GM12878 (cell line): Measurements from ENCODE around the gene ADAMTS16. TPM values are rescaled to one million over a fixed set of nuclear protein-coding genes. Genes with fewer than 3 reads are reported as not detected.

Source experiments
- ATAC-seq: fragments of 200-7000 bp; cut with Tn5 transposase; 3 replicates; pipeline ENCODE4 v1.9.1; 2020; ENCODE audit warnings: mild to moderate bottlenecking, moderate library complexity
- BruUV-seq: library from RNA; stranded (reverse); fragments of 400-500 nt; replicated peaks from 2 replicates; lab custom pipeline; 2021; lab: Mats Ljungman, UMichigan
- CTCF ChIA-PET: fragments of 300-600 bp; sonication (Branson Sonifier 250); formaldehyde crosslinking; extraction: SDS; loops from one replicate; lab custom pipeline; 2021; ENCODE audit warnings: inconsistent platforms; lab: Yijun Ruan, JAX
- POLR2A ChIA-PET: fragments of 350-600 bp; formaldehyde crosslinking; extraction: SDS; loops from one replicate; lab custom pipeline; 2021; ENCODE audit warnings: inconsistent platforms; lab: Charles Lee
- RAD21 ChIA-PET: fragments of 300-600 bp; sonication (Branson Sonifier 250); formaldehyde crosslinking; loops from one replicate; lab custom pipeline; 2023; ENCODE audit warnings: antibody characterized with exemption; ENCODE audit not compliant: unreplicated experiment; lab: Charles Lee
- SMC1A ChIA-PET: fragments of 300-600 bp; sonication (Branson Sonifier 250); formaldehyde crosslinking; loops from one replicate; lab custom pipeline; 2023; ENCODE audit not compliant: unreplicated experiment, uncharacterized antibody; lab: Charles Lee
- DNase-seq: peaks from one replicate; pipeline ENCODE4 v3.0.0-alpha.2; 2011; ENCODE audit warnings: low read depth, low spot score
- FAIRE-seq: peaks from 3 replicates; lab custom pipeline; 2011; peaks lifted over from hg19 to GRCh38; lab: Jason Lieb, UNC
- H2AFZ ChIP-seq: 2 replicates; pipeline ENCODE4 v1.6.0; 2011; ENCODE audit warnings: low read depth, low read length, control low read depth; ENCODE audit not compliant: control insufficient read depth
- H3K27ac ChIP-seq: 2 replicates; pipeline ENCODE4 v1.5.1; 2011; ENCODE audit warnings: control low read depth; ENCODE audit not compliant: control insufficient read depth, insufficient read depth
- H3K27me3 ChIP-seq, 2 experiments: replicated peaks in 1 of 2; 2 replicates each; pipeline versions ENCODE4 v1.6.0 to v1.6.1; 2011; ENCODE audit warnings: low read length in 1 of 2; ENCODE audit not compliant: control insufficient read depth in 2 of 2, insufficient read depth in 2 of 2
- H3K36me3 ChIP-seq, 2 experiments: 2 replicates each; pipeline ENCODE4 v1.5.1; 2011; ENCODE audit warnings: low read length in 1 of 2; ENCODE audit not compliant: control insufficient read depth in 2 of 2, insufficient read depth in 2 of 2
- H3K4me1 ChIP-seq: 2 replicates; pipeline ENCODE4 v1.6.1; 2011; ENCODE audit warnings: mild to moderate bottlenecking, low read length, moderate library complexity, mixed read lengths; ENCODE audit not compliant: control insufficient read depth, insufficient read depth
- H3K4me2 ChIP-seq: 2 replicates; pipeline ENCODE4 v1.6.0; 2011; ENCODE audit warnings: control low read depth; ENCODE audit not compliant: control insufficient read depth, insufficient read depth
- H3K4me3 ChIP-seq: fragments of 200-600 bp; sonication (generic); 2 replicates; pipeline ENCODE4 v1.5.1; 2016
- H3K79me2 ChIP-seq: 2 replicates; pipeline ENCODE4 v1.6.0; 2011; ENCODE audit warnings: low read length; ENCODE audit not compliant: control insufficient read depth, insufficient read depth
- H3K9ac ChIP-seq: 2 replicates; pipeline ENCODE4 v1.8.0; 2011; ENCODE audit warnings: low read length, control low read depth, mixed read lengths; ENCODE audit not compliant: control insufficient read depth, insufficient read depth
- H3K9me3 ChIP-seq: replicated peaks from 3 replicates; pipeline ENCODE4 v1.5.1; 2011; ENCODE audit warnings: mild to moderate bottlenecking, low read length; ENCODE audit not compliant: control insufficient read depth, insufficient read depth
- H4K20me1 ChIP-seq: 2 replicates; pipeline ENCODE4 v1.6.0; 2011; ENCODE audit not compliant: control insufficient read depth, insufficient read depth
- BACH1 ChIP-seq: fragments of 450-650 bp; IDR thresholded peaks from 2 replicates; pipeline ENCODE4 v1.6.1; 2017; ENCODE audit warnings: mild to moderate bottlenecking, borderline replicate concordance
- DPF2 ChIP-seq: fragments of 450-650 bp; IDR thresholded peaks from 2 replicates; pipeline ENCODE4 v1.6.1; 2017; ENCODE audit warnings: mild to moderate bottlenecking
- ETV6 ChIP-seq, 2 experiments: fragments of 450-650 bp in 1 of 2; IDR thresholded peaks in 1 of 2; conservative IDR thresholded peaks in 1 of 2; 2 replicates each; pipeline ENCODE4 v1.6.1; 2014; ENCODE audit warnings: antibody characterized with exemption in 1 of 2, borderline replicate concordance in 1 of 2, low read depth in 1 of 2, mild to moderate bottlenecking in 1 of 2, moderate library complexity in 1 of 2
- KLF5 ChIP-seq: fragments of 450-650 bp; IDR thresholded peaks from 2 replicates; pipeline ENCODE4 v1.6.1; 2014; ENCODE audit warnings: mild to moderate bottlenecking; ENCODE audit not compliant: partially characterized antibody
- MTA3 ChIP-seq: IDR thresholded peaks from 2 replicates; pipeline ENCODE4 v1.6.1; 2012; ENCODE audit warnings: low read length, inconsistent platforms, borderline replicate concordance
- PAX5 ChIP-seq: IDR thresholded peaks from 2 replicates; pipeline ENCODE4 v1.6.1; 2011; ENCODE audit warnings: low read depth, low read length, borderline replicate concordance
- SMAD5 ChIP-seq: IDR thresholded peaks from 2 replicates; pipeline ENCODE4 v1.6.1; 2016; ENCODE audit warnings: antibody characterized with exemption, low read depth
- TARDBP ChIP-seq: IDR thresholded peaks from 2 replicates; pipeline ENCODE4 v1.6.1; 2016; ENCODE audit warnings: borderline replicate concordance
- TBL1XR1 ChIP-seq: IDR thresholded peaks from 2 replicates; pipeline ENCODE4 v1.6.1; 2012; ENCODE audit warnings: low read depth, low read length, improper control_type of control experiment
- USF2 ChIP-seq: IDR thresholded peaks from 2 replicates; pipeline ENCODE4 v1.6.1; 2011; ENCODE audit warnings: low read depth, low read length, improper control_type of control experiment, borderline replicate concordance
- ZBTB40 ChIP-seq: fragments of 450-650 bp; IDR thresholded peaks from 2 replicates; pipeline ENCODE4 v1.6.1; 2016; ENCODE audit warnings: mild to moderate bottlenecking, moderate library complexity, borderline replicate concordance
- WGBS: methylation state at CpG from one replicate; pipeline ENCODE4 v1.1.6; 2016; ENCODE audit warnings: low lambda C conversion rate; ENCODE audit not compliant: insufficient replicate concordance, insufficient coverage; ENCODE audit errors: missing lambda C conversion rate; 5-methylcytosine and 5-hydroxymethylcytosine counted together
- in situ Hi-C: fragments of 300-500 bp; cut with MboI; formaldehyde crosslinking; loops from 9 replicates; pipeline ENCODE4 v1.14.3; 2018; ENCODE audit warnings: mixed read lengths
- intact Hi-C: fragments of 100-400 bp; cut with micrococcal nuclease; formaldehyde crosslinking; loops from one replicate; pipeline ENCODE4 v1.14.2; 2022; ENCODE audit not compliant: unreplicated experiment
- polyA plus RNA-seq, 11 experiments: library from polyadenylated mRNA; depleted of rRNA in 4 of 11; unstranded in 6 of 11; stranded (reverse) in 5 of 11; fragments of >200 nt; fragmentation: Nextera tagmentation in 4 of 11; fragmentation: Illumina TruSeq in 1 of 11; extraction: Ambion mirVana in 4 of 11; extraction: Trizol in 1 of 11; gene quantifications; 1 replicate in 1 of 11; 2 replicates in 10 of 11; pipeline versions ENCODE4 v1.2.1 to v1.2.3, GENCODE V29; 2011 to 2016; ENCODE audit warnings: inconsistent platforms in 2 of 11, missing spikeins in 2 of 11, low read depth in 1 of 11
- total RNA-seq, 4 experiments: library from RNA; depleted of rRNA in 3 of 4; stranded (reverse); fragments of >200 nt in 3 of 4; fragmentation: Illumina TruSeq in 1 of 4; extraction: Trizol in 1 of 4; gene quantifications; 2 replicates each; pipeline versions ENCODE4 v1.2.1 to v1.2.3, GENCODE V29; 2013 to 2021

The ADAMTS16 gene
- total and polyA plus RNA-seq, 10 of the 15 experiments (the other 5 are each of a cell fraction or from before 2014, with no cell fraction given), result 0.04 TPM; not detected in 9

- no peak for TF ChIP-seq ZBTB40
- no peak for TF ChIP-seq PAX5
Observed at GRCh38 chr5:5289537-5289936, 149.4 kb downstream of the ADAMTS16 start (continued).

GRCh38 chr5:5290674-5291334 lies 150.7 kb downstream of the ADAMTS16 start:
- 44% methylated on average over 10 of the region's 10 CpGs for WGBS
- DNase-seq, result no peak
- in situ Hi-C loops (no loop called here), intact Hi-C loops (no loop called here)
- Histone ChIP-seq H2AFZ (no peak overlapping the region), H4K20me1 (no peaks in the 10 kb centered on the region), H3K4me3 (no peak overlapping the region), H3K27ac (no peak overlapping the region), H3K27me3 (no peaks in the 10 kb centered on the region), H3K4me1 (no peaks in the 10 kb centered on the region), H3K36me3 (no peaks in the 10 kb centered on the region), H3K9ac (no peak overlapping the region), H3K79me2 (no peaks in the 10 kb centered on the region), H3K9me3 (no peaks in the 10 kb centered on the region), H3K4me2 (no peak overlapping the region)
- SMC1A ChIA-PET, result interaction anchor here (0.7 kb wide), 1 partner anchor 254 kb away, joined by 3 read pairs; no protein-coding TSS in a partner anchor
- RAD21 ChIA-PET, result no interaction called here
- POLR2A ChIA-PET, result no interaction called here
- CTCF ChIA-PET, result no interaction called here
- no peak for FAIRE-seq
- BruUV-seq, result no TSS peak
- TF ChIP-seq MTA3 (no peak), KLF5 (no peak), TBL1XR1 (no peak), SMAD5 (no peak), BACH1 (no peak), TARDBP (no peak), DPF2 (no peak), ETV6 (conservative IDR thresholded peaks at IDR 0.05 in 1 of 2, IDR thresholded peaks at IDR 0.05 in 1 of 2; ENCODE audit: borderline replicate concordance in 1 of 2, low read depth in 1 of 2) (no peak), USF2 (no peak)
- ATAC-seq, result no peak
